ENCODE measurements around the gene PAPPA. TPM values are rescaled to one million over a fixed set of nuclear protein-coding genes. Genes with fewer than 3 reads are reported as not detected.

The PAPPA gene
- polyA plus RNA-seq, 1 donor: 3.5 TPM

- no peak for DNase-seq
Measured at GRCh38 chr9:116276651-116277121, 123.1 kb downstream of the PAPPA start.

GRCh38 chr9:116278326-116278725 lies 124.7 kb downstream of the PAPPA start:
- no peak for DNase-seq

GRCh38 chr9:116279230-116279629 lies 125.6 kb downstream of the PAPPA start:
- DNase-seq: no peak

GRCh38 chr9:116280529-116280928 lies 126.9 kb downstream of the PAPPA start:
- DNase-seq: no peak

- DNase-seq: no peak
Measured at GRCh38 chr9:116282597-116282996, 129.0 kb downstream of the PAPPA start.

GRCh38 chr9:116284518-116284917 lies 130.9 kb downstream of the PAPPA start:
- DNase-seq: no peak

- DNase-seq: no peak
Measured at GRCh38 chr9:116285320-116285719, 131.7 kb downstream of the PAPPA start.

GRCh38 chr9:116286297-116286696 lies 132.7 kb downstream of the PAPPA start:
- peak; percentile 59 for DNase-seq

- DNase-seq: no peak
Measured at GRCh38 chr9:116287721-116288120, 134.1 kb downstream of the PAPPA start.

GRCh38 chr9:116288658-116289057 lies 135.1 kb downstream of the PAPPA start:
- no peak for DNase-seq

- DNase-seq: no peak
Measured at GRCh38 chr9:116297346-116297745, 143.8 kb downstream of the PAPPA start.

GRCh38 chr9:116298249-116298648 lies 144.7 kb downstream of the PAPPA start:
- DNase-seq: no peak

- no peak for DNase-seq
Measured at GRCh38 chr9:116298878-116299391, 145.3 kb downstream of the PAPPA start.

GRCh38 chr9:116300360-116300870 lies 146.8 kb downstream of the PAPPA start:
- DNase-seq: no peak

GRCh38 chr9:116303270-116303669 lies 149.7 kb downstream of the PAPPA start:
- DNase-seq: no peak

- no peak for DNase-seq
Measured at GRCh38 chr9:116303886-116304538, 150.4 kb downstream of the PAPPA start.

- no peak for DNase-seq
Measured at GRCh38 chr9:116304761-116305160, 151.2 kb downstream of the PAPPA start.

GRCh38 chr9:116308076-116308475 lies 154.5 kb downstream of the PAPPA start:
- DNase-seq: no peak

GRCh38 chr9:116309900-116310611 lies 156.5 kb downstream of the PAPPA start:
- no peak for DNase-seq

- DNase-seq: no peak
Measured at GRCh38 chr9:116312221-116312620, 158.6 kb downstream of the PAPPA start.

- no peak for DNase-seq
Measured at GRCh38 chr9:116313638-116314037, 160.0 kb downstream of the PAPPA start.

GRCh38 chr9:116316246-116316645 lies 162.7 kb downstream of the PAPPA start:
- DNase-seq: no peak

GRCh38 chr9:116317503-116317902 lies 163.9 kb downstream of the PAPPA start:
- DNase-seq: no peak

All from left kidney (tissue), 2 donors.